Loucy (cell line): ENCODE measurements around the gene STK39.

ENCODE experiments used
- EZH2phosphoT487 ChIP-seq: fragments of 200-600 bp; IDR thresholded peaks from 2 replicates; pipeline ENCODE4 v1.6.1; 2018; ENCODE audit warnings: antibody characterized with exemption, mild to moderate bottlenecking, moderate library complexity, borderline replicate concordance
- TF ChIP-seq, protein P1 (sequence below): fragments of 200-600 bp; sonication (generic); conservative IDR thresholded peaks from 2 replicates; pipeline ENCODE4 v1.5.1; 2014; ENCODE audit warnings: mild to moderate bottlenecking, antibody characterized with exemption, low read length

DNA sequence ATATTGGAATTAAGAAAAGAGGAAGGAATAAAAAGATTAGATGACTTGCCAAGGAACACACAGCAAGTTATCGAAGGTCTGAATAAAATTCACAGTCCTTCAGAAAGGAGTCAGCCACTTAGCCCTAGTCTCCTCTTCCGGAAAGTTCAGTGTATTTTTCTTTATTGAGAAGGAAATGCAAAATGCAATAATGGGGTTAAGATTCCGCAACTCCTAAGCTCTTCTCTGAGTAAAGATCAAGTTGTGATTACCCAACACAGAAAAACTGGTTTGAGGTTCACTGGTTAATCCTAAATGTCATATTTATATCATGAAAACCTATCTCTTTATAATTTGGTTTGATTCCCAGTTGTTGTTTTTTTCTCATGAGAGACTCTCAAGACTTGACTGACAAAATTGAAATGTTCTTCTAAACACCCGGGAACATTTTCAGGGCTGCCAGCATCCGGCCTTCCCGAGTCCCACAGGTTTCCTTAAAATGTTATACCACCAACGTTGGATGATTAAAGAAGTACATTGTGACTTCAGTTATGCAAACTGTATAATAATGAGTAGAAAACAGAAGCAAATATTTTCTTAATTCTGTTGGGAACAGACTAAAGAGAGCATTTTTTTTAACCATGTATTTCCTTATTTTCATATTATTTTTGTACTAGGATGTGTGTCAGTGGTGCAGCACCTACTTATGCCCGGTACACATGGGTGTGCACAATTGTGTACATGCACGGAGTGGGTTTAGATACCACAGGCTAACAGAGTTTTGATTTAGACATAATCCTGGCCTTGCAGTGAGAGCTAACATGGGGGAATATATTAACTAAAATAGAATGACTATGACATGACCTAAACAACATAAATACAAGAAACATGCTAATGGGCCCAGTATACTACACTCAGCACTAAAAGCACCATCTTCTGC lies 100.2 kb downstream of the STK39 start:
- TF ChIP-seq, protein P1, sequence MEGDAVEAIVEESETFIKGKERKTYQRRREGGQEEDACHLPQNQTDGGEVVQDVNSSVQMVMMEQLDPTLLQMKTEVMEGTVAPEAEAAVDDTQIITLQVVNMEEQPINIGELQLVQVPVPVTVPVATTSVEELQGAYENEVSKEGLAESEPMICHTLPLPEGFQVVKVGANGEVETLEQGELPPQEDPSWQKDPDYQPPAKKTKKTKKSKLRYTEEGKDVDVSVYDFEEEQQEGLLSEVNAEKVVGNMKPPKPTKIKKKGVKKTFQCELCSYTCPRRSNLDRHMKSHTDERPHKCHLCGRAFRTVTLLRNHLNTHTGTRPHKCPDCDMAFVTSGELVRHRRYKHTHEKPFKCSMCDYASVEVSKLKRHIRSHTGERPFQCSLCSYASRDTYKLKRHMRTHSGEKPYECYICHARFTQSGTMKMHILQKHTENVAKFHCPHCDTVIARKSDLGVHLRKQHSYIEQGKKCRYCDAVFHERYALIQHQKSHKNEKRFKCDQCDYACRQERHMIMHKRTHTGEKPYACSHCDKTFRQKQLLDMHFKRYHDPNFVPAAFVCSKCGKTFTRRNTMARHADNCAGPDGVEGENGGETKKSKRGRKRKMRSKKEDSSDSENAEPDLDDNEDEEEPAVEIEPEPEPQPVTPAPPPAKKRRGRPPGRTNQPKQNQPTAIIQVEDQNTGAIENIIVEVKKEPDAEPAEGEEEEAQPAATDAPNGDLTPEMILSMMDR: no peak
- no peak for TF ChIP-seq EZH2phosphoT487
